HepG2 (cell line): ENCODE data around the gene KPNA3. TPM values are rescaled to one million over a fixed set of nuclear protein-coding genes. Genes with fewer than 3 reads are reported as not detected.
A peak's percentile ranks its signal among the peaks of the same experiment; 100 is the strongest.

ENCODE experiments used
- ATAC-seq: fragments of 200-7000 bp; cut with Tn5 transposase; 3 replicates; pipeline ENCODE4 v1.9.1; 2020; ENCODE audit warnings: mild to moderate bottlenecking, moderate library complexity
- BruUV-seq: library from RNA; stranded (reverse); fragments of 400-500 nt; replicated peaks from 2 replicates; lab custom pipeline; 2021; lab: Mats Ljungman, UMichigan
- CTCF ChIA-PET: fragments of 300-600 bp; formaldehyde crosslinking; extraction: SDS; loops from one replicate; lab custom pipeline; 2021; ENCODE audit warnings: low total read pairs, inconsistent platforms, low intra/inter-chr PET ratio; lab: Yijun Ruan, JAX
- POLR2A ChIA-PET: fragments of 350-600 bp; sonication (Branson Sonifier 250); formaldehyde crosslinking; loops from one replicate; lab custom pipeline; 2020; ENCODE audit warnings: antibody characterized with exemption, inconsistent platforms; lab: Yijun Ruan, JAX
- DNase-seq: peaks from one replicate; pipeline ENCODE4 v3.0.0-alpha.2; 2015; ENCODE audit warnings: low spot score
- FAIRE-seq: peaks from 3 replicates; lab custom pipeline; 2011; peaks lifted over from hg19 to GRCh38; lab: Jason Lieb, UNC
- H2AFZ ChIP-seq: one replicate; pipeline ENCODE4 v1.6.1; 2011; ENCODE audit warnings: low read length, inconsistent platforms
- H3K27ac ChIP-seq: fragments of 300-600 bp; 3 replicates; pipeline ENCODE4 v1.8.0; 2011; ENCODE audit warnings: mixed run types, mild to moderate bottlenecking, mixed read lengths, low read length, inconsistent platforms; ENCODE audit not compliant: insufficient read depth; ENCODE audit errors: extremely low read length
- H3K27me3 ChIP-seq, 2 experiments: fragments of 200-600 bp in 1 of 2; 2 replicates in 1 of 2; 3 replicates in 1 of 2; pipeline versions ENCODE4 v1.6.0 to v1.8.0; 2011; ENCODE audit warnings: low read length in 2 of 2, mild to moderate bottlenecking in 2 of 2, moderate library complexity in 2 of 2, inconsistent platforms in 1 of 2; ENCODE audit not compliant: insufficient read depth in 2 of 2, control insufficient read depth in 1 of 2
- H3K36me3 ChIP-seq, 2 experiments: fragments of 200-600 bp in 1 of 2; replicated peaks in 1 of 2; 2 replicates in 1 of 2; 3 replicates in 1 of 2; pipeline versions ENCODE4 v1.5.1 to v1.8.0; 2011; ENCODE audit warnings: low read length in 2 of 2, inconsistent platforms in 1 of 2; ENCODE audit not compliant: insufficient read depth in 2 of 2, control insufficient read depth in 1 of 2
- H3K4me1 ChIP-seq: 2 replicates; pipeline ENCODE4 v1.5.1; 2012; ENCODE audit warnings: low read length, inconsistent platforms; ENCODE audit not compliant: insufficient read depth
- H3K4me2 ChIP-seq: 2 replicates; pipeline ENCODE4 v1.6.0; 2011; ENCODE audit warnings: low read depth, low read length, inconsistent platforms
- H3K4me3 ChIP-seq, 3 experiments: fragments of 200-600 bp in 1 of 3; sonication (generic), shearing (Covaris generic) in 1 of 3; replicated peaks in 1 of 3; 2 replicates each; pipeline ENCODE4 v1.5.1; 2011 to 2016; ENCODE audit warnings: low read length in 3 of 3, inconsistent platforms in 2 of 3, low read depth in 2 of 3, mild to moderate bottlenecking in 2 of 3, control low read depth in 1 of 3, mixed read lengths in 1 of 3; ENCODE audit not compliant: insufficient read depth in 1 of 3
- H3K79me2 ChIP-seq: one replicate; pipeline ENCODE4 v1.6.1; 2011; ENCODE audit warnings: low read length, inconsistent platforms; ENCODE audit not compliant: insufficient read depth
- H3K9ac ChIP-seq: 2 replicates; pipeline ENCODE4 v1.6.0; 2011; ENCODE audit warnings: mild to moderate bottlenecking, low read depth, low read length, inconsistent platforms; ENCODE audit not compliant: insufficient read depth
- H3K9me3 ChIP-seq: 2 replicates; pipeline ENCODE4 v1.5.1; 2012; ENCODE audit warnings: mild to moderate bottlenecking, low read length
- H4K20me1 ChIP-seq: 2 replicates; pipeline ENCODE4 v1.6.0; 2011; ENCODE audit warnings: inconsistent platforms, mild to moderate bottlenecking, low read length, moderate library complexity; ENCODE audit not compliant: insufficient read depth
- ARNT ChIP-seq: fragments of 450-650 bp; IDR thresholded peaks from 2 replicates; pipeline ENCODE4 v1.6.1; 2017
- ASH2L ChIP-seq: fragments of 300-600, 200-600 bp; sonication (generic); IDR thresholded peaks from 2 replicates; pipeline ENCODE4 v1.7.0; 2017; ENCODE audit warnings: low read depth, mild to moderate bottlenecking, moderate library complexity, mixed read lengths, low read length; ENCODE audit not compliant: insufficient read length
- BCL6 ChIP-seq: IDR thresholded peaks from 2 replicates; pipeline ENCODE4 v1.6.1; 2016; ENCODE audit warnings: missing genetic modification reagents, missing compliant biosample characterization
- GATA4 ChIP-seq: sonication (generic); IDR thresholded peaks from 2 replicates; pipeline ENCODE4 v1.6.1; 2016; ENCODE audit warnings: antibody characterized with exemption, low read depth, borderline replicate concordance
- HHEX ChIP-seq: IDR thresholded peaks from 2 replicates; pipeline ENCODE4 v1.6.1; 2016; ENCODE audit warnings: control low read depth
- HOXA3 ChIP-seq: sonication (generic); formaldehyde crosslinking; IDR thresholded peaks from 2 replicates; pipeline ENCODE4 v1.5.0; 2020; ENCODE audit warnings: missing genetic modification reagents
- MBNL3 ChIP-seq: fragments of 250-450 bp; sonication (Bioruptor Pico); conservative IDR thresholded peaks from 2 replicates; pipeline ENCODE4 v1.8.0; 2022; ENCODE audit warnings: mild to moderate bottlenecking, inconsistent platforms
- MED8 ChIP-seq: sonication (generic); formaldehyde crosslinking; IDR thresholded peaks from 2 replicates; pipeline ENCODE4 v1.8.1; 2023; ENCODE audit warnings: mild to moderate bottlenecking, missing genetic modification reagents; ENCODE audit not compliant: insufficient replicate concordance
- PCBP2 ChIP-seq: fragments of 200-400 bp; formaldehyde crosslinking; optimal IDR thresholded peaks from 2 replicates; pipeline ENCODE3; 2018; ENCODE audit warnings: low read length, low read depth; ENCODE audit not compliant: poor library complexity, severe bottlenecking
- RAD21 ChIP-seq: fragments of 450-650 bp; formaldehyde crosslinking; IDR thresholded peaks from 2 replicates; pipeline ENCODE4 v1.5.0; 2020; ENCODE audit warnings: mild to moderate bottlenecking
- SALL1 ChIP-seq: sonication (generic); formaldehyde crosslinking; IDR thresholded peaks from 2 replicates; pipeline ENCODE4 v1.8.0; 2022; ENCODE audit warnings: mild to moderate bottlenecking, missing genetic modification reagents
- SP2 ChIP-seq: sonication (generic); formaldehyde crosslinking; IDR thresholded peaks from 2 replicates; pipeline ENCODE4 v1.5.1; 2020; ENCODE audit warnings: mild to moderate bottlenecking, missing genetic modification reagents
- ZBTB39 ChIP-seq: sonication (generic); formaldehyde crosslinking; IDR thresholded peaks from 2 replicates; pipeline ENCODE4 v1.5.0; 2020; ENCODE audit warnings: missing genetic modification reagents
- ZNF317 ChIP-seq: sonication (generic); formaldehyde crosslinking; IDR thresholded peaks from 2 replicates; pipeline ENCODE4 v1.5.0; 2020; ENCODE audit warnings: mild to moderate bottlenecking, missing genetic modification reagents
- ZNF530 ChIP-seq: sonication (generic); formaldehyde crosslinking; IDR thresholded peaks from 2 replicates; pipeline ENCODE4 v1.5.0; 2020; ENCODE audit warnings: low read depth, mild to moderate bottlenecking, missing genetic modification reagents
- ZNF577 ChIP-seq: sonication (generic); formaldehyde crosslinking; IDR thresholded peaks from 2 replicates; pipeline ENCODE4 v1.4.0; 2020; ENCODE audit warnings: mild to moderate bottlenecking, low read depth, missing genetic modification reagents, borderline replicate concordance
- WGBS: methylation state at CpG from one replicate; pipeline ENCODE4 v1.1.6; 2017; ENCODE audit warnings: low lambda C conversion rate; 5-methylcytosine and 5-hydroxymethylcytosine counted together
- in situ Hi-C: cut with HindIII; loops from 2 replicates; pipeline ENCODE4 v1.10.0; 2017; ENCODE audit warnings: low pct_unique_long_range_greater_than_20kb; ENCODE audit not compliant: extremely low pct_ligation_motif_present
- intact Hi-C: fragments of 100-400 bp; cut with micrococcal nuclease; formaldehyde crosslinking; loops from one replicate; pipeline ENCODE4 v1.10.0; 2022; ENCODE audit not compliant: unreplicated experiment
- polyA plus RNA-seq, 8 experiments: library from polyadenylated mRNA; depleted of rRNA in 3 of 8; stranded (reverse) in 7 of 8; unstranded in 1 of 8; fragments of >200 nt; fragmentation: Illumina TruSeq in 4 of 8; extraction: Trizol in 4 of 8; gene quantifications; 2 replicates each; pipeline versions ENCODE4 v1.2.1 to v1.2.3, GENCODE V29; 2011 to 2016; ENCODE audit warnings: low read depth in 4 of 8, missing spikeins in 1 of 8, mixed read lengths in 1 of 8; ENCODE audit not compliant: insufficient read depth in 1 of 8
- total RNA-seq, 5 experiments: library from RNA; depleted of rRNA; stranded (reverse); fragments of >200 nt; fragmentation: Illumina TruSeq; extraction: Trizol; gene quantifications; 2 replicates each; pipeline ENCODE4 v1.2.3, GENCODE V29; 2016; ENCODE audit warnings: low read depth in 1 of 5
- TF ChIP-seq, protein P1 (sequence below): sonication (generic); formaldehyde crosslinking; IDR thresholded peaks from 2 replicates; pipeline ENCODE4 v1.4.0; 2020; ENCODE audit warnings: mild to moderate bottlenecking, missing genetic modification reagents
- TF ChIP-seq, protein P2 (sequence below): IDR thresholded peaks from 2 replicates; pipeline ENCODE4 v1.6.1; 2016

The KPNA3 gene
- total and polyA plus RNA-seq, 2 of the 13 experiments (the other 11 are each of a cell fraction or from before 2014, with no cell fraction given) = 13.0 to 28.9 TPM

GRCh38 chr13:49740870-49741269 is 51.6 kb downstream of the KPNA3 start (continued):
- TF ChIP-seq HOXA3 (CRISPR knock-in tag) = no peak
- TF ChIP-seq MED8 (CRISPR knock-in tag) = no peak
- TF ChIP-seq, protein P1, sequence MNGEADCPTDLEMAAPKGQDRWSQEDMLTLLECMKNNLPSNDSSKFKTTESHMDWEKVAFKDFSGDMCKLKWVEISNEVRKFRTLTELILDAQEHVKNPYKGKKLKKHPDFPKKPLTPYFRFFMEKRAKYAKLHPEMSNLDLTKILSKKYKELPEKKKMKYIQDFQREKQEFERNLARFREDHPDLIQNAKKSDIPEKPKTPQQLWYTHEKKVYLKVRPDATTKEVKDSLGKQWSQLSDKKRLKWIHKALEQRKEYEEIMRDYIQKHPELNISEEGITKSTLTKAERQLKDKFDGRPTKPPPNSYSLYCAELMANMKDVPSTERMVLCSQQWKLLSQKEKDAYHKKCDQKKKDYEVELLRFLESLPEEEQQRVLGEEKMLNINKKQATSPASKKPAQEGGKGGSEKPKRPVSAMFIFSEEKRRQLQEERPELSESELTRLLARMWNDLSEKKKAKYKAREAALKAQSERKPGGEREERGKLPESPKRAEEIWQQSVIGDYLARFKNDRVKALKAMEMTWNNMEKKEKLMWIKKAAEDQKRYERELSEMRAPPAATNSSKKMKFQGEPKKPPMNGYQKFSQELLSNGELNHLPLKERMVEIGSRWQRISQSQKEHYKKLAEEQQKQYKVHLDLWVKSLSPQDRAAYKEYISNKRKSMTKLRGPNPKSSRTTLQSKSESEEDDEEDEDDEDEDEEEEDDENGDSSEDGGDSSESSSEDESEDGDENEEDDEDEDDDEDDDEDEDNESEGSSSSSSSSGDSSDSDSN (CRISPR knock-in tag) = no peak
- peak; percentile 68 for TF ChIP-seq BCL6
- TF ChIP-seq, all 625 proteins: peak for 25

DNA sequence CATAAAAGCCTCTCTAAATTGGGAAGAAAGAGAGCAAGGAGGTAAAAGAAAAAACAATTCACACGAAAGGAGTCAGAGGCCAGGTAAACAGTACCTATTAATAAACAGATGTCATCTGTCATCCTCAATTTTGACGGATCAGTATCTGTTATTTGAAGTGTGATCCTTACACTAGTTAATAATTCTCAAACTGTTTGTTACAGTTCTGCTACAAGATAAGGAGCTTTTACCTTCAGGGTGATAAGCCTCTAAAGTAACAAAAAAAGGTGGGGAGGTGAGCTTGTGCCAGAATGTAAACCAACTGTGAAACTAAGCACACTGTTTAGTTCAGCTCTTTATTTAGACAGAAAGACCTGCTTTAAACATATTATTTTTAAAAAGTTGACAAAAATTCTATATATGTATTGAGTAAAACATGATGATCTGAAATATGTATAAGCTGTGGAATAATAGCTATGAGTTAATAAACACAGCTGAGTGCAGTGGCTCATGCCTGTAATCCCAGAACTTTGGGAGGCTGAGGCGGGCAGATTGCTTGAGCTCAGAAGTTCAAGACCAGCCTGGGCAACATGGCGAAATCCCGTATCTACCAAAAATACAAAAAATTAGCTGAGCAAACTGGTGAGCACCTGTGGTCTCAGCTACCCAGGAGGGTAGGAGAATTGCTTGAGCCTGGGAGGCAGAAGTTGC is 52.8 kb downstream of the KPNA3 start:
- Histone ChIP-seq H4K20me1 (no peaks in the 10 kb centered on the region; the same call in 1 of the 2 replicates), H3K4me1 (peaks cover 33% of the 10 kb centered on the region), H3K9ac (no peak overlapping the region), H3K27me3 (no peaks in the 10 kb centered on the region), H3K4me2 (0 out of 2 replicates have a peak overlapping the region, but pooled peaks have one; percentile 10), H3K27ac (no peak overlapping the region), H2AFZ (no peak overlapping the region), H3K79me2 (no peaks in the 10 kb centered on the region), H3K36me3 (peaks cover 0 to 4% of the 10 kb centered on the region in 2 experiments; a peak in 1 of 5 replicates), H3K4me3 (no peak overlapping the region), H3K9me3 (no peaks in the 10 kb centered on the region)
- no TSS peak for BruUV-seq
- 38% methylated on average over 5 of the region's 5 CpGs for WGBS
- ATAC-seq (peak; percentile 83), DNase-seq (peak; percentile 51), FAIRE-seq (peak; percentile 12)
- CTCF ChIA-PET = no interaction called here
- POLR2A ChIA-PET = interaction anchor here (0.8 to 1.7 kb wide), 6 partner anchors 29 to 81 kb away, joined by 3 to 11 read pairs (median 4); partner anchors contain the start of genes EBPL and KPNA3
- intact Hi-C loops = loop anchor here (2.0 kb wide), 2 partner anchors 47 to 109 kb away; no protein-coding TSS in a partner anchor
- in situ Hi-C loops = no loop called here
- no peak for TF ChIP-seq ZBTB39 (CRISPR knock-in tag)
- peak; percentile 12 for TF ChIP-seq SALL1 (CRISPR knock-in tag)
- TF ChIP-seq GATA4 = peak; percentile 90
- TF ChIP-seq ARNT = no peak
- no peak for TF ChIP-seq MBNL3 (CRISPR knock-in tag)
- no peak for TF ChIP-seq ZNF577 (CRISPR knock-in tag)
- no peak for TF ChIP-seq PCBP2
- no peak for TF ChIP-seq ASH2L
- no peak for TF ChIP-seq ZNF530 (CRISPR knock-in tag)
- TF ChIP-seq HHEX (CRISPR knock-in tag) = peak; percentile 55; the same call in 1 of the 2 replicates
- TF ChIP-seq SP2 (CRISPR knock-in tag) = no peak
- no peak for TF ChIP-seq RAD21 (CRISPR knock-in tag)
- peak; percentile 41; the same call in 1 of the 2 replicates for TF ChIP-seq ZNF317 (CRISPR knock-in tag)
- TF ChIP-seq, protein P2, sequence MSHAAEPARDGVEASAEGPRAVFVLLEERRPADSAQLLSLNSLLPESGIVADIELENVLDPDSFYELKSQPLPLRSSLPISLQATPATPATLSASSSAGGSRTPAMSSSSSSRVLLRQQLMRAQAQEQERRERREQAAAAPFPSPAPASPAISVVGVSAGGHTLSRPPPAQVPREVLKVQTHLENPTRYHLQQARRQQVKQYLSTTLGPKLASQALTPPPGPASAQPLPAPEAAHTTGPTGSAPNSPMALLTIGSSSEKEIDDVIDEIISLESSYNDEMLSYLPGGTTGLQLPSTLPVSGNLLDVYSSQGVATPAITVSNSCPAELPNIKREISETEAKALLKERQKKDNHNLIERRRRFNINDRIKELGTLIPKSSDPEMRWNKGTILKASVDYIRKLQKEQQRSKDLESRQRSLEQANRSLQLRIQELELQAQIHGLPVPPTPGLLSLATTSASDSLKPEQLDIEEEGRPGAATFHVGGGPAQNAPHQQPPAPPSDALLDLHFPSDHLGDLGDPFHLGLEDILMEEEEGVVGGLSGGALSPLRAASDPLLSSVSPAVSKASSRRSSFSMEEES (CRISPR knock-in tag) = no peak; the same call in 1 of the 2 replicates
